ENCODE results near the gene DMRT1. TPM values are rescaled to one million over a fixed set of nuclear protein-coding genes. Genes with fewer than 3 reads are reported as not detected.

The DMRT1 gene
- total and polyA plus RNA-seq, 8 donors, result not detected

DNA sequence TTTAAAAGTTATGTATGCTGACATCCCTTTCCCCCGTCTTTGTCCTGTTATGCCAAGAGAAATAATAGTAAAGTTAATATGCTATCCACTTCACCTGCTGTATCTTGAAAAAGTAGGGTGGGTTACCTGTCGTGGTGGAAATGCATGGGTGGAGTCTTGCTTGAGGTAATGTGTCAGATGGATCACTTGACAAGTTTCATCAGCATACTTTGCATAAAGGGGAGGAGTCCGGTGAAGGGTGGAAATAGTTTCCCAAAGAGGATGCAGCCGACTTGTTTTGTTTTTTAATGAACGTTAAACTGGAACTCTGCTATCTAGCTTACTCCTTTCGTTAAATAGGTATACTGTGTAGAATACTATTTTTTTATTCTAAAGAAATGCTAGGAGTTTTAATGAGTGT, 125.9 kb downstream of the DMRT1 start:
- no peak overlapping the region for H3K4me3 ChIP-seq
- no peak overlapping the region for H3K27ac ChIP-seq
- TF ChIP-seq, protein P1, sequence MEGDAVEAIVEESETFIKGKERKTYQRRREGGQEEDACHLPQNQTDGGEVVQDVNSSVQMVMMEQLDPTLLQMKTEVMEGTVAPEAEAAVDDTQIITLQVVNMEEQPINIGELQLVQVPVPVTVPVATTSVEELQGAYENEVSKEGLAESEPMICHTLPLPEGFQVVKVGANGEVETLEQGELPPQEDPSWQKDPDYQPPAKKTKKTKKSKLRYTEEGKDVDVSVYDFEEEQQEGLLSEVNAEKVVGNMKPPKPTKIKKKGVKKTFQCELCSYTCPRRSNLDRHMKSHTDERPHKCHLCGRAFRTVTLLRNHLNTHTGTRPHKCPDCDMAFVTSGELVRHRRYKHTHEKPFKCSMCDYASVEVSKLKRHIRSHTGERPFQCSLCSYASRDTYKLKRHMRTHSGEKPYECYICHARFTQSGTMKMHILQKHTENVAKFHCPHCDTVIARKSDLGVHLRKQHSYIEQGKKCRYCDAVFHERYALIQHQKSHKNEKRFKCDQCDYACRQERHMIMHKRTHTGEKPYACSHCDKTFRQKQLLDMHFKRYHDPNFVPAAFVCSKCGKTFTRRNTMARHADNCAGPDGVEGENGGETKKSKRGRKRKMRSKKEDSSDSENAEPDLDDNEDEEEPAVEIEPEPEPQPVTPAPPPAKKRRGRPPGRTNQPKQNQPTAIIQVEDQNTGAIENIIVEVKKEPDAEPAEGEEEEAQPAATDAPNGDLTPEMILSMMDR (IDR thresholded peaks at IDR 0.05), result no peak
- FAIRE-seq, result no peak
- 10 to 12% methylated on average over 6 of the region's 6 CpGs for WGBS, 2 donors
- peaks cover 8 to 64% (median 23%) of the 10 kb centered on the region in 4 donors for H3K27me3 ChIP-seq
- intact Hi-C loops (cut with DNase I), result no loop called here
- H3K4me1 ChIP-seq, result peaks cover 0 to 12% (median 0%) of the 10 kb centered on the region in 3 donors
- no peak for DNase-seq
- no peak for ATAC-seq
- no peaks in the 10 kb centered on the region for H3K9me3 ChIP-seq
- no peaks in the 10 kb centered on the region for H3K36me3 ChIP-seq

DNA sequence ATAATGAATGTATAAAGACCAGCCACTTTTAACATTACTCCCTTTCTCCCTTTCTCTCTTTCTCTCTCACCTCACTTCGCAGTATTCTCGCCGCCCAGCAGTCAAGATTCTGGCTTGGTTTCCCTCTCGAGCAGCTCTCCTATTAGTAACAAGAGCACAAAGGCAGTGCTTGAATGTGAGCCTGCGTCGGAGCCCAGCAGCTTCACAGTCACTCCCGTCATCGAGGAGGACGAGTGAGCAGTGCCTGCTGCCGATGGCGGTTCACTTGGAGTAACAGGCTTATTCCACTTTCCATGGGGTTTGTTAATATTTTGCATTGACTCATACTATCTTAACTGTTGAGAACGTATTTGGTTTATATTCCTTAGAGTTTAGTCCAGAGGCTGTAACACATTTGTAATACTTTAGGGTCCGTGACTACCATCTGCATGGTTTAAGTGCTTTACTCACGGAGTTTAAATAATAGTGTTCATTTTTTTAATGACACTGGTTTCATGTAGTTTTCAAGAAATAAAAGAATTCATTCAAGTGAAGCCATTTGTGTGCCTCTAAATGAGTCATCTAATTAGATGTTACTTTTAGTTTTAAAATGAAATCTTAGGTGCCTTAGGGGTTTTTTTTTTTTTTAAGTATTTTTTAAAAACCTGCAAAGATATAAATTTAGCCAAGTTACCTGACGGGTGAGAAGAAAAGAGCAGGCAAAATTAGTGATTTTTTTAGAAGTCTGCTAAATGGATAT, 126.6 kb downstream of the DMRT1 start:
- H3K36me3 ChIP-seq, result no peaks in the 10 kb centered on the region
- ATAC-seq, result no peak
- 12 to 15% methylated on average over 15 of the region's 15 CpGs for WGBS, 2 donors
- peaks cover 0 to 16% (median 0%) of the 10 kb centered on the region in 3 donors for H3K4me1 ChIP-seq
- no peaks in the 10 kb centered on the region for H3K9me3 ChIP-seq
- no peak overlapping the region for H3K27ac ChIP-seq
- DNase-seq, result no peak
- no peak for FAIRE-seq
- TF ChIP-seq, protein P1 (IDR thresholded peaks at IDR 0.05), result no peak
- peaks cover 8 to 70% (median 24%) of the 10 kb centered on the region in 4 donors for H3K27me3 ChIP-seq
- intact Hi-C loops (cut with DNase I), result no loop called here
- H3K4me3 ChIP-seq, result no peak overlapping the region

DNA sequence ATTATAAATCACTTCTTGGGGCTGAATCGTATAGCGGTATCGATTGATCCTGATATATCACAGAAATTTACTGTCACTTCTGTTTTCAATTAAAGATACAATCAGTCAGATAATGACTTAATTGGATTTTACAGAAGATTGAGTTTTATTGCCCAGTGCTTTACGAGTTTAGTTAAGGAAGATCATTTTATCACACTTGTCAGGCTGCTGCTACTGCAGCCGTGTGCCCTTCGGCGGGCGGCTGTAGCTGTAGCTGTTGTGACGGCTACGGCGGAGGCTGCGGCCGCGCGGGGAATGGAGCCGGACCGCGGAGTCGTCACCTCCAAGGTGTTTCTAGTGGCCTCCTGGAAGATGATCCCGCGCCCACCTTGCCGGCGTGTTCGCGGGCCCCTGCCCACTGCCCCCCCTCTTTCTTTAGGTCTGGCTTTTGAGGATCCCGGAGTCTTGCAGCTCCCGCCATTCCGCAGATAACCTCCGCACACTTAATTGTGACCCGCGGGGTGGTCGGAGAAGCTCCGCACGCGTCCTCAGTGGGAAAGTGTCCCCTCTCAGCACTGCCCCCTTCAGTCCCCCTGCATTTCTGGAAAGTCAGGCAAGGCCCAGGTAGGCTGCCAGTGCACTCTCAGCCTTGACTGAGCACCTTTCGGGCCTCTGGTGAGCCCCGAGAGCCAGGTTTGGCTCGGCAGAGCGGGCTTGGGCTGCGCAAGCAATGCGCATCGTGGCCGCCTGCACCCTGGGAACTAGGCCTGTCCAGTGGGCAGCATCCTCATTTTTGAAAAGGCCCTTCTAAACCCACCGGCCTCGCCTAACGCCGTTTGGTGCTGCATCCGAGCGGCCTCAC, 128.0 kb downstream of the DMRT1 start:
- H3K4me1 ChIP-seq, result peaks cover 0 to 16% (median 0%) of the 10 kb centered on the region in 3 donors
- H3K27ac ChIP-seq, result no peak overlapping the region
- H3K36me3 ChIP-seq, result no peaks in the 10 kb centered on the region
- WGBS, 2 donors, result 11 to 13% methylated on average over 49 of the region's 49 CpGs
- no peak overlapping the region for H3K4me3 ChIP-seq
- H3K27me3 ChIP-seq, result peaks cover 8 to 81% (median 26%) of the 10 kb centered on the region in 4 donors
- H3K9me3 ChIP-seq, result no peaks in the 10 kb centered on the region
- no peak for FAIRE-seq
- TF ChIP-seq, protein P1 (IDR thresholded peaks at IDR 0.05), result no peak
- ATAC-seq, result no peak
- peak in 2 of 6 donors; percentile 8 to 71 for DNase-seq
- intact Hi-C loops (cut with DNase I), result no loop called here

DNA sequence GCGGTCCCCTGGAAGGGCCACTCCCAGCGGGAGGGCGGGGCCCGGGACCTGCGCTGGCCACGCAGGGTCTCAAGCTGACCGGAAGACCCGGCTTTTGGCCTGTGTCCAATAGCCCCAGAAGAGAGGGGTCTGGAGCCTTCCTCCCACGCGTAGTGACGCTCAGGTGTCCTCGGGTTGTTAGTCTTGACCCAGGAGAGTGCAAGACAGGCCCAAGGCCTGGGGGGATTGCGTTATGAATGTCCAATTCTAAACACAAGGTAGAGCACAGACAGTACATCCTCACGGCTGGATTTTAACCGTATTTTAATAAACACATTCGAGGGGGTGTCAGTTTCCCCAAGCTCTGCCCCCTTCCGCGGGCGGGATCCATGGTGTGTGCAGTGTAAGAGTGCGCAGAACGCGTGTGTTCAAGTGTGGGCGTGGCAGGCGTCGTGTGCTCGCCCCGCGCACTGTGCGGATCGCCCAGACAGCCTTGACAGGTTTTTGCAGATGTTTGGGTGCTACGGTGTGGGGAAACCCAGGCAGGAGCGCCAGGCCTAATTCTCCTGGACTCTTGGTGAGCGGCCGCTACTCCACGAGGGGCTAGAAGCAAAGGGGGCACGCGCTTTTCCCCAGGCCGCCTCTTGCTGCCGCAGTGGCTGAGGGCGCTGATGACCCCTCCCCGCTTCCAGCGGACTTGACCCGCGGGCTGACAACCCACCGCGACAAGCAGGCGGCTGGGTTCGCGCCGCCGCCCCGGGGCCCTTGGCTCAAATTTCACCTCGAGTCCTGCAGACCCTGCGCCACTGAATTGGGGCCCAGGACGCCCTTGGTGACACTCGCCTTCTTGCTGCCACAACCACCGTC, 128.9 kb downstream of the DMRT1 start:
- WGBS, 2 donors, result 12 to 14% methylated on average over 56 to 57 of the region's 57 CpGs
- peaks cover 0 to 16% (median 0%) of the 10 kb centered on the region in 3 donors for H3K4me1 ChIP-seq
- no peak overlapping the region for H3K27ac ChIP-seq
- H3K4me3 ChIP-seq, result no peak overlapping the region
- H3K36me3 ChIP-seq, result no peaks in the 10 kb centered on the region
- intact Hi-C loops (cut with DNase I), result no loop called here
- no peak for FAIRE-seq
- no peaks in the 10 kb centered on the region for H3K9me3 ChIP-seq
- peak in 2 of 6 donors; percentile 8 to 63 for DNase-seq
- peaks cover 7 to 83% (median 28%) of the 10 kb centered on the region in 4 donors for H3K27me3 ChIP-seq
- TF ChIP-seq, protein P1 (IDR thresholded peaks at IDR 0.05), result no peak
- ATAC-seq, result no peak
